Stimulated activated CD4-positive, alpha-beta T cell treated with anti-CD3 and anti-CD28 coated beads, Interleukin-4, amount 100 ng/mL, for 48 hours (primary cell): ENCODE results near the gene SLC17A1.
"Not testable (repeated sequence)": the region's sequence is repeated elsewhere in the genome, so short reads cannot be mapped to it uniquely, and the experiment has no call there.

Source experiments
- DNase-seq, 2 donors: peaks; one replicate each; pipeline ENCODE4 v3.0.0-alpha.2; 2020; ENCODE audit warnings: low read depth in 2 of 2

Gene SLC17A1

GRCh38 chr6:25756382-25757363 lies 75.2 kb downstream of the SLC17A1 start:
- DNase-seq = no peak

GRCh38 chr6:25755483-25755882 lies 76.4 kb downstream of the SLC17A1 start:
- no peak for DNase-seq

- DNase-seq = no peak
These were observed 77.3 kb downstream of the SLC17A1 start, which contains the start of gene SLC17A4 for GRCh38 chr6:25754535-25754934. SLC17A4 (plus strand) TSS chr6:25754742; CDS start chr6:25761963, 7,221 bp downstream.

GRCh38 chr6:25753079-25753478 lies 78.8 kb downstream of the SLC17A1 start:
- no peak for DNase-seq

- no peak for DNase-seq
These were observed 80.9 kb downstream of the SLC17A1 start for GRCh38 chr6:25750906-25751305.

GRCh38 chr6:25749837-25750236 lies 82.0 kb downstream of the SLC17A1 start:
- no peak for DNase-seq

- DNase-seq = not testable (repeated sequence)
These were observed 83.0 kb downstream of the SLC17A1 start for GRCh38 chr6:25748601-25749517.

GRCh38 chr6:25748049-25748448 lies 83.8 kb downstream of the SLC17A1 start:
- no peak for DNase-seq

- DNase-seq = no peak
These were observed 84.4 kb downstream of the SLC17A1 start for GRCh38 chr6:25747477-25747876.

GRCh38 chr6:25746968-25747367 lies 84.9 kb downstream of the SLC17A1 start:
- DNase-seq = no peak

GRCh38 chr6:25745836-25746235 lies 86.0 kb downstream of the SLC17A1 start:
- DNase-seq = no peak

- DNase-seq = no peak
These were observed 88.0 kb downstream of the SLC17A1 start for GRCh38 chr6:25743868-25744267.

GRCh38 chr6:25735261-25735660 lies 96.6 kb downstream of the SLC17A1 start:
- no peak for DNase-seq
